HCEC 1CT (cell line): ENCODE measurements around the gene MCM9.
A peak's percentile ranks its signal among the peaks of the same experiment; 100 is the strongest.

Experiments used
- DNase-seq: peaks from one replicate; pipeline ENCODE4 v3.0.0-alpha.2; 2017

Gene MCM9

GRCh38 chr6:118788702-118789101 is 146.3 kb downstream of the MCM9 start:
- no peak for DNase-seq

GRCh38 chr6:118787724-118788423 is 147.1 kb downstream of the MCM9 start:
- peak; percentile 38 for DNase-seq

GRCh38 chr6:118786596-118787453 is 148.1 kb downstream of the MCM9 start:
- DNase-seq = no peak

GRCh38 chr6:118785601-118786000 is 149.4 kb downstream of the MCM9 start:
- DNase-seq = no peak

GRCh38 chr6:118784641-118785164 is 150.3 kb downstream of the MCM9 start:
- no peak for DNase-seq

- DNase-seq = peak; percentile 11
These were observed 150.9 kb downstream of the MCM9 start for GRCh38 chr6:118783931-118784550.

- DNase-seq = no peak
These were observed 152.3 kb downstream of the MCM9 start for GRCh38 chr6:118782651-118783050.

GRCh38 chr6:118781897-118782296 is 153.1 kb downstream of the MCM9 start:
- no peak for DNase-seq

GRCh38 chr6:118780668-118781067 is 154.3 kb downstream of the MCM9 start:
- DNase-seq = no peak

GRCh38 chr6:118776607-118777549 is 158.1 kb downstream of the MCM9 start:
- DNase-seq = peak; percentile 70

- DNase-seq = no peak
These were observed 159.6 kb downstream of the MCM9 start for GRCh38 chr6:118775381-118775780.

- DNase-seq = no peak
These were observed 160.4 kb downstream of the MCM9 start for GRCh38 chr6:118774581-118774980.

- no peak for DNase-seq
These were observed 162.1 kb downstream of the MCM9 start for GRCh38 chr6:118772886-118773285.

- no peak for DNase-seq
These were observed 163.7 kb downstream of the MCM9 start for GRCh38 chr6:118771253-118771652.

- DNase-seq = no peak
These were observed 164.1 kb downstream of the MCM9 start for GRCh38 chr6:118770835-118771234.

- no peak for DNase-seq
These were observed 164.7 kb downstream of the MCM9 start for GRCh38 chr6:118770112-118770788.

GRCh38 chr6:118768904-118769325 is 166.0 kb downstream of the MCM9 start:
- DNase-seq = no peak

GRCh38 chr6:118768441-118768840 is 166.5 kb downstream of the MCM9 start:
- DNase-seq = no peak

- peak; percentile 57 for DNase-seq
These were observed 169.6 kb downstream of the MCM9 start for GRCh38 chr6:118765316-118765715.

- DNase-seq = no peak
These were observed 170.2 kb downstream of the MCM9 start for GRCh38 chr6:118764766-118765165.
